Suppressor macrophage treated with lipopolysaccharide for 4 hours (primary cell): ENCODE measurements around the gene ENSA.
"Not testable (repeated sequence)": the region's sequence is repeated elsewhere in the genome, so short reads cannot be mapped to it uniquely, and the experiment has no call there.

Experiments
- DNase-seq: peaks from one replicate; pipeline ENCODE4 v3.0.0-alpha.2; 2020

The ENSA gene

DNA sequence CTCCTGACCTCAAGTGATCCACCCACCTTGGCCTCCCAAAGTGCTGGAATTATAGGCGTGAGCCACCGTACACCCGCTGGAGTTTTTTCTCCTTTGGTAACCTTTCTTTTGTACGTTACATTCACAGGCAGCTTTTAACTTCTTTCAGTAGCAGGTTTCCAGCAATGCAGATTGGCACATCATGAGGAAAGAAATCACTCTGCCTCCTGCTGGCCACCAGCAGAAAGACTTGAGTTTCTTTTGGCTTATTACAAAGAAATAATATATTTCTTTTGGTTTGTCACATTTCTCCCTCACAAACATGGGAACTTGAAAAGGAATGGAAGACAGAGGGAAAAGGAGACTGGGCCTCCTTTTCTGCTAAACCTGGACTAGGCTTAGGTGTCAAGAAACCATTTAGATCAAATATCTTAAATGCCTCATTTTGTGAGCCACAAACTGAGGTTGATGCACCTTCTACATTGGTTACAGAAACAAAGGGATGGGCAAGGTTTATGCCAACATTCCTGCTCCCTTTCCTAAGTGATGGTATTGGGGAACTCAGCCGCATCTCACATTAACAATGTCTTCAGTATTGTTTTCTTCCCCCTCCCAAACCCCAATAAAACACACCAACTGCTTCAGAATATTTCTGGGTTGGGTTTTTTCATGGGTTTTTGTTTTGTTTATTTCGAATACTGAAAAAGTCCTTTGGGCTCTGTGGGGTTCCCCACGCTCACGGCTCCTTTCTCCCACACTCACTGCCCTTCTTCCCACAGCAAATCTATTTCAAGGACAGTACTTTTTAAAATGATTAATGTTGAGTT, 7.7 kb downstream of the ENSA start:
- DNase-seq: peak; percentile 76

GRCh38 chr1:150620919-150621318, 8.5 kb downstream of the ENSA start:
- no peak for DNase-seq

DNA sequence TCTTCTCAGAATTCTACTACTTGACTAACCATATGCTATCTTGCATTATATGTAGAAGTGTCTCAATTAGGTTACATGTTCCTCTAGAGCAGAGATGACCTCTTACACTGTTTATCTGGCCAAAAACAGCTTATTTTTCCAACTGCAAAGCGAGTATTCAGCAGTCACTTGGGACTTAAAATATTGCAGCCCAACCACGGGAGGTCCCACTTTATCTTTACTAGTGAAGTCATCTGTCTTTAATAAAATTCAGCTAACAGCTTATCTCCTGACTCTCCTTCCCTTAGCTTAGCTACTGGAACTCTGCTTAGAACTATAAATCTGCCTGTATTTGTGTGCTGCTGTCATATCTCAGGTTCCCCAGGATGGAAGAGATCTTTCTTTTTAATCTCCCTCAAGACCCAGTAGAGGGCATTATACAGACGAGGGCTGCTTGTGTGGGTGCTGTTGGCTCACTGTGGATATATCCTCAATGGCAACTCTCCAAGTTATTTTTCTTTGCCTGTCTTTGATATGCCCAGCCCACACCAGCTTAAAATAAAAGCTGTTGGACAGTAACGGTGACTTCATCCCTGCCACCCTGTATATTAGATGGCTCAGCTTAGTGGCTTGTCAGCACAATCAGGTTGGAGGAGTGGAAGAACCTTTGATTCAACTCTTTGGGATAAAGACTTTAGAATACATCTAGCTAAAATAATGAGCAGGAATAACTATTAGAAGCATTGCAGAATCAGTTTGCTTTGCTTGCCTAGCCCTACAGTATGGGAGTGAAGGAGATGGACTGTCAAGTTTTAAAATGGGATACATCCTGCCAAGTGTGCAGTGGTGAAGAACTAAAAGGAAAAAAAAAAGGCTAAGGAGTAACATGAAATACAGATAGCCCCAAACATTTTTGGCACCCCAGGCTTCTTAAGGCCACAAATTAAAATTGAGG, 9.6 kb downstream of the ENSA start:
- peak; percentile 72 for DNase-seq

DNA sequence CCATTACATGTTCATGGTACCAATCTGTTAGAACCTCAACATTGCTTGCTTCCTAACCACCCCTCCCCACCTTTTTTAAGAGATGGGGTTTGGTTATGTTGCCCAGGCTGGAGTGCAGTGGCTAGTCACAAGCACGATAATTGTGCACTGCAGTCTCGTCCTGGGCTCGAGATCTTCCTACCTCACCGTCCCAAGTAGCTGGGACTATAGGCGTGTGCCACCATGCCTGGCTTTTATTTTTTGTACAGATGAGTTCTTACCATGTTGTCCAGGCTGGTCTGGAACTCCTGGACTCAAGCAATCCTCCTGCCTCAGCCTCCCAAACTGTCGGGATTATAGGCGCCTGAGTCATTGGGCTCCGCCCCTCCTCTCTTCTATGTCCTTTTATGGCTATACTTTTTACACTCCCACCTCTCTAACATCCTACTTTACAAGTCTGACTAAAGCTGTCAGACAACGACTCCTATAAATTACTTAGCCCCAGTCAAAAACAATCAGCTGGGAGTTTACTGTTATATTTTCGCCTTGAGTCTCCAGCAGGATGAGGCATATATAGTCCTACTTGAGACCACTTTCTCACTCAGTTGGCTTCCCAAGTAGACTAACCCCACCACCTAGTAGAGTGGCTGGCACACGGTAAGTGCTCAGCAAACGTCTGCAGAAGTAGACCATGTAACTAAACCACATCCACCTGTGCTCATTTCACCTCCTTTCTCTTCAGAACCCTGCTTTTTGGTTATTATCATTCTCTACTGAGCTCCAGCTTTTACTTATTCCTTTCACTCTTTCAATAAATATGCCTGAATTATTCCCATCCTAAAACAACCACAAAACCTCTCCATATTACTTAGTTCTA, 13.8 kb downstream of the ENSA start:
- DNase-seq: no peak

GRCh38 chr1:150613061-150613920, 16.1 kb downstream of the ENSA start:
- DNase-seq: peak; percentile 95

GRCh38 chr1:150612014-150612345, 17.4 kb downstream of the ENSA start:
- no peak for DNase-seq

GRCh38 chr1:150610576-150610975, 18.8 kb downstream of the ENSA start:
- DNase-seq: no peak

- DNase-seq: no peak
These were observed 19.7 kb downstream of the ENSA start for GRCh38 chr1:150609732-150610131.

- no peak for DNase-seq
These were observed 22.8 kb downstream of the ENSA start for GRCh38 chr1:150606463-150607142.

DNA sequence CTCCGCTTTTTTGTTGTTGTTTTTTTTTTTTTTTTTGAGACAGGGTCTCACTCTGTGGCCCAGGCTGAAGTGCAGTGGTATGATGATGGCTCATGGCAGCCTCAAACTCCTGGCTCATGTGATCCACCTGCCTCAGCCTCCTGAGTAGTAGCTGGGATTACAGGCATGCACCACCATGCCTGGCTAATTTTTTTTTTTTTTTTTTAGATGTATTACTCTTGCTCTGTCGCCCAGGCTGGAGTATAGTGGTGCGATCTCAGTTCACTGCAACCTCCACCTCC, 24.0 kb downstream of the ENSA start:
- not testable (repeated sequence) for DNase-seq

DNA sequence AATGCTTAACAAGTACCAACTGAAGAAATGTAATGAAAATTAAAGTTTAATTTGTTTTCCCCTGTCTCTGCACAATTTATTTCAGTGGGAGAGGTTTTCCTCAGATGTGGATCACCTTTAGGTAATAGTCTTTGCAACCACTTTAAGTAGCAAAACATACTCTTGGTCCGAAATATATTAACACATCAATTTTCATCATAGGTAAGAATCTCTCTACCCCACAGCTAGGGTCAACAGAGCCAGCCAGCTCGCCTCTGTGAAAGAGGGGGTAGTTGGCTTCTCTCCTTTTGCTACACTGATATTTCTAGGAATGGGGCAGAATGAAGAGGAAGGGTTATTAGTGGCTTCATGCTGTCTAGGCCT, 25.2 kb downstream of the ENSA start:
- no peak for DNase-seq

DNA sequence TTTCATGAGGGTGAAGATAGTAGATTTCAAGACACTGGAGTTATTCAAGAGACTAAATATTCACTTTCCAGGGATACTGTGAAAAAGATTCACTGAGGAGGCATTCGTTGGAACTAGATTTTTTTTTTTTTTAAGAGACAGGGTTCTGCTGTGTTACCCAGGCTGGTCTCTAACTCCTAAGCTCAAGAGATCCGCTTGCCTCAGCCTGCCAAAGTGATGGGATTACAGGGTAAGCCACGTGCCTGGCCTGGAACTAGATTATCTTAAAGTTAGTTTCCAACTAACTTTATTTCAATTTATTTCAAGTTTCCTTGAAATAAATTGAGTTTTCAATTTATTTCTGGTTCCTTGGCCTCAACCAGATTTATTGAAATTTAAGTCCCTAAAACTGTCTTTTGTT, 25.7 kb downstream of the ENSA start:
- no peak for DNase-seq

DNA sequence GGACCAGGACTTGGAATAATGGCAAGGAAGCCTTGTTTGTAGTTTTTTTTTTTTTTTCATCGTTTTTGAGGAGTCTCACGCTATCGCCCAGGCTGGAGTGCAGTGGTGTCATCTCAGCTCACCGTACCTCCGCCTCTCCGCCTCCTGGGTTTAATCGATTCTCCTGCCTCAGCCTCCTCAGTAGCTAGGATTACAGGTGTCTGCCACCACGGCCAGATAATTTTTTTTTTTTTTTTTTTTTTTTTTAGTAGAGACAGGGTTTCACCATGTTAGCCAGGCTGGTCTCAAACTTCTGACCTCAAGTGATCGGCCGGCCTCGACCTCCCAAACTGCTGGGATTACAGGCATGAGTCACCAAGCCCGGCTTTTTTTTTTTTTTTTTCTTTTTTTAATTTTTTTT, 27.0 kb downstream of the ENSA start:
- DNase-seq: not testable (repeated sequence)

DNA sequence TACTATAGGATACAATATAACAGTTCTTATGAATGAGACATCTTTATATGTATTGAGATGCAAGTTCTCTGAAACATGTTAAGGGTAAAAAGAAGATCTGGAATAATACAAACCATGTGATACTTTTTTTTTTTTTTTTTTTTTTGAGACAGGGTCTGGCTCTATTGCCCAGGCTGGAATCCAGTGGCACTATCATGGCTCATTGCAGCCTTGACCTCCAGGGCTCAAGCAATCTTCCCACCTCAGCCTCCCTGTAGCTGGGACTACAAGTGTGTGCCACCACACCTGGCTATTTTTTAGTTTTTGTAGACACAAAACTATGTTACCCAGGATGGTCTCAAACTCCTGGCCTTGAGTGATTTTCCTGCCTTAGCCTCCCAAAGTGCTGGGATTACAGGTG, 27.9 kb downstream of the ENSA start:
- DNase-seq: no peak

- not testable (repeated sequence) for DNase-seq
These were observed 31.1 kb downstream of the ENSA start for GRCh38 chr1:150598346-150598745.

DNA sequence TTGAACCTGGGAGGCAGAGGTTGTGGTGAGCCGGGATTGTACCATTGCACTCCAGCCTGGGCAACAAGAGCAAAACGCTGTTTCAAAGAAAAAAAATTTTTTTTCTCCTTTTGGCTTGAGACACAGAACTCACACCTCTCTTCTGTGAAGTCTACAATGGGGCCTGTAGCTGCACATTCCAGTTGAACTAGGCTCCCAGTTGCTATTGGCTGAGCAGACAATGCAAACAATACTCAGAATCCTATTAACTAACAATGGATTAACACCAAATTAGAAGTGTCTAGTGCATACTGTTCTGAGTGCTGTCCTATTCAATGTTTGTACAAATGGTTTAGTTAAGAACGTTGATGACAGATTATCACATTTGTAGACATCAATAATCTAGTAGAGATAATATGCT, 32.4 kb downstream of the ENSA start:
- no peak for DNase-seq

GRCh38 chr1:150596095-150596892, 33.1 kb downstream of the ENSA start:
- no peak for DNase-seq

DNA sequence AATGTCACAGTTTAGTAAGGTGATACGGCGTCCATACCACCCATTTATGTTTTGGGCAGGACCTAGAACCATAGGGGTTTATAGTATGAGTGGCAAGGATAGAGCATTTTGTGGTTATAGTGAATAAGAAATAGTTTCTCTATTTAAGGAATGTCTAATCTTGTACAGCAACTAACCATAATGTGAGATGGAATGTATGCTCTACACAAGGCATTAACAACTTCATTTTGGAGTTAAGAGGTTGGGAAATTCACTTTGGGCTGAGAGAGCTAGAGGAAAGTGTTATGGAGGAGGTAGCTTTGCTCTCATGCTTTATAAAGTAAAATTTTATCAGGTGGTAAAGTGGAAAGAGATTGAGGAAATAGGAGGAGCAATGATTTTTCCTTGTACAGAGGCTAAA, 47.0 kb downstream of the ENSA start:
- no peak for DNase-seq

DNA sequence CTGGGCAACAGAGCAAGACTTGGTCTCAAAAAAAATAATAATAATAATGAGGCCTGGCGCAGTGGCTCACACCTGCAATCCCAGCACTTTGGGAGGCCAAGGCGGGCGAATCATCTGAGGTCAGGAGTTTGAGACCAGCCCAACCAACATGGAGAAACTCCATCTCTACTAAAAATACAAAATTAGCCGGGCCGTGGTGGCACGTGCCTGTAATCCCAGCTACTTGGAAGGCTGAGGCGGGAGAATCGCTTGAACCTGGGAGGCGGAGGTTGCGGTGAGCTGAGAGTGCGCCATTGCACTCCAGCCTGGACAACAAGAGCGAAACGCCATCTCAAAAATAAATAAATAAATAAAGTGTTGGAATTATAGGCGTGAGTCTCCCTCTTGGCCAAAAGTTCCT, 47.5 kb downstream of the ENSA start:
- DNase-seq: not testable (repeated sequence)

DNA sequence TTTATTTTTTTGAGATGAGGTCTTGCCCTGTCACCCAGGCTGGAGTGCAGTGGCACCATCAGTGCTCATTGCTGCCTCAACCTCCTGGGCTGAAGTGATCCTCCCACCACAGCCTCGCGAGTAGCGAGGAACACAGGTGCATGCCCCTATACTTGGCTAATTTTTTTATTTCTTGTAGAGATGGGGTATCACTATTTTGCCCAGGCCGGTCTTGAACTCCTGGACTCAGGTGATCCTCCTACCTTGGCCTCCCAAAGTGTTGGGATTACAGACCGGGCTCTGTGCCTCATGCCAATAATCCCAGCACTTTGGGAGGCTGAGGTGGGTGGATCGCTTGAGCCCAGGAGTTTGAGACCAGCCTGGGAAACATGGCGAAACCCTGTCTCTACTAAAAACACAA, 48.0 kb downstream of the ENSA start:
- DNase-seq: not testable (repeated sequence)

DNA sequence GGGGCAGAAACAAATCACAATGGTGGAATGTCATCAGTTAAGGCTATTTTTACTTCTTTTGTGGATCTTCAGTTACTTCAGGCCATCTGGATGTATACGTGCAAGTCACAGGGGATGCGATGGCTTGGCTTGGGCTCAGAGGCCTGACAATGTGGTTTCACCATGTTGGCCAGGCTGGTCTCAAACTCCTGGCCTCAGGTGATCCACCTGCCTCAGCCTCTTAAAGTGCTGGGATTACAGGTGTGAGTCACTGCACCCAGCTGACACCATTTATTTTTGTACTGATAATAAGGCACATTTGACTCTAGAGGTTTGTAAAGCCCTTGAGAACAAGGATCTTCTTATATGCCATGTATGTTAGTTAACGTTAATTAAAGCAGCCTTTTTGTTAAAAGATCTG, 48.4 kb downstream of the ENSA start:
- DNase-seq: not testable (repeated sequence)
